ENCODE measurements around the gene SLC41A1.

- TF ChIP-seq POLR2A (IDR thresholded peaks at IDR 0.05; ENCODE audit: low read length), result no peak
- TF ChIP-seq GATA1 (IDR thresholded peaks at IDR 0.05; ENCODE audit: low read depth, low read length), result no peak
Observed at GRCh38 chr1:205851993-205852392, 39.0 kb upstream of the SLC41A1 start.
